OCI-LY1 (cell line): ENCODE results near the gene EVL.

Experiments used
- EZH2 ChIP-seq: fragments of 200-600 bp; sonication (generic), shearing (Covaris generic); IDR thresholded peaks from 2 replicates; pipeline ENCODE4 v1.8.0; 2017; ENCODE audit warnings: borderline replicate concordance, mixed run types, mild to moderate bottlenecking, antibody characterized with exemption, low read length, moderate library complexity, mixed read lengths
- TF ChIP-seq, protein P1 (sequence below): fragments of 200-600 bp; sonication (generic), shearing (Covaris generic); IDR thresholded peaks from 2 replicates; pipeline ENCODE4 v1.5.1; 2017; ENCODE audit warnings: mild to moderate bottlenecking, antibody characterized with exemption, low read length, moderate library complexity, mixed read lengths

DNA sequence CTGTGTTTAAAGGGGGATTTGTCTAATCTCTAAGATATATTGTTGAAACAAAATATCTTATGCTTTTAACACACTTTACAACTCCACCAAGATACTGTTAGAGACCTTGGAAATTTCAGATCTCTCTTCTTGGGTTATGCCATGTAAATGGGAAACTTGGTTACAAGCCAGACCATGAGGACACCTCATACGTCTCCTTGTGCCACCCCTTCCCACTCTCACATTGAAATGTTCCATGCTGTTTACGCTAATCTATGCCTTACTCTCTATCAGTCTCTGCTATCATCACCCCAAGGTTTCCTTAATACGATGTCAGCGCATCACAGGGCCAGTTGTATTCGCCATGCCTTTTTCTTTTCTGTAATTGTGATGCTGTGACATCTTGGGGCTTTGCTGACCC lies 107.6 kb downstream of the EVL start:
- TF ChIP-seq, protein P1, sequence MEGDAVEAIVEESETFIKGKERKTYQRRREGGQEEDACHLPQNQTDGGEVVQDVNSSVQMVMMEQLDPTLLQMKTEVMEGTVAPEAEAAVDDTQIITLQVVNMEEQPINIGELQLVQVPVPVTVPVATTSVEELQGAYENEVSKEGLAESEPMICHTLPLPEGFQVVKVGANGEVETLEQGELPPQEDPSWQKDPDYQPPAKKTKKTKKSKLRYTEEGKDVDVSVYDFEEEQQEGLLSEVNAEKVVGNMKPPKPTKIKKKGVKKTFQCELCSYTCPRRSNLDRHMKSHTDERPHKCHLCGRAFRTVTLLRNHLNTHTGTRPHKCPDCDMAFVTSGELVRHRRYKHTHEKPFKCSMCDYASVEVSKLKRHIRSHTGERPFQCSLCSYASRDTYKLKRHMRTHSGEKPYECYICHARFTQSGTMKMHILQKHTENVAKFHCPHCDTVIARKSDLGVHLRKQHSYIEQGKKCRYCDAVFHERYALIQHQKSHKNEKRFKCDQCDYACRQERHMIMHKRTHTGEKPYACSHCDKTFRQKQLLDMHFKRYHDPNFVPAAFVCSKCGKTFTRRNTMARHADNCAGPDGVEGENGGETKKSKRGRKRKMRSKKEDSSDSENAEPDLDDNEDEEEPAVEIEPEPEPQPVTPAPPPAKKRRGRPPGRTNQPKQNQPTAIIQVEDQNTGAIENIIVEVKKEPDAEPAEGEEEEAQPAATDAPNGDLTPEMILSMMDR, result no peak
- TF ChIP-seq EZH2, result no peak
